Lower lobe of right lung (tissue), 2 donors: ENCODE measurements around the gene PELI3. TPM values are rescaled to one million over a fixed set of nuclear protein-coding genes. Genes with fewer than 3 reads are reported as not detected.
"Not testable (repeated sequence)": the region's sequence is repeated elsewhere in the genome, so short reads cannot be mapped to it uniquely, and the experiment has no call there.

Experiments
- ATAC-seq, 2 donors: fragments of 200-7000 bp; cut with Tn5 transposase; one replicate each; pipeline ENCODE4 v1.9.1; 2020 to 2022; ENCODE audit warnings: mild to moderate bottlenecking in 2 of 2, moderate library complexity in 2 of 2
- DNase-seq: peaks from one replicate; pipeline ENCODE4 v3.0.0-alpha.2; 2020
- H3K27ac ChIP-seq: fragments of 200-600 bp; one replicate; pipeline ENCODE4 v1.8.0; 2022
- H3K27me3 ChIP-seq: fragments of 200-600 bp; one replicate; pipeline ENCODE4 v1.8.0; 2022; ENCODE audit warnings: low read depth
- H3K36me3 ChIP-seq: fragments of 200-600 bp; one replicate; pipeline ENCODE4 v1.8.0; 2022; ENCODE audit warnings: mild to moderate bottlenecking
- H3K4me1 ChIP-seq: fragments of 200-600 bp; one replicate; pipeline ENCODE4 v1.8.0; 2022
- H3K4me3 ChIP-seq: fragments of 200-600 bp; one replicate; pipeline ENCODE4 v1.8.0; 2022; ENCODE audit warnings: mild to moderate bottlenecking
- H3K9me3 ChIP-seq: fragments of 200-600 bp; one replicate; pipeline ENCODE4 v1.8.0; 2022
- CTCF ChIP-seq: fragments of 200-600 bp; IDR thresholded peaks from one replicate; pipeline ENCODE4 v1.8.0; 2022; ENCODE audit warnings: antibody characterized with exemption, mild to moderate bottlenecking
- intact Hi-C: fragments of 100-400 bp; cut with DNase I; formaldehyde crosslinking; loops from one replicate; pipeline ENCODE4 v1.11.0; 2022
- total RNA-seq: library from RNA; stranded (reverse); fragmentation: NEBNext Ultra II Directional; extraction: Animal tissue kit (Norgen Biotek cat#: 25700); gene quantifications from one replicate; pipeline ENCODE4 v1.2.1, GENCODE V29; 2021
- donor health status: DM: no; HTN: yes; CAD: no; lungs with severe emphysema.

PELI3 gene
- total RNA-seq, 1 donor from 2014 or later = 21.4 TPM

DNA sequence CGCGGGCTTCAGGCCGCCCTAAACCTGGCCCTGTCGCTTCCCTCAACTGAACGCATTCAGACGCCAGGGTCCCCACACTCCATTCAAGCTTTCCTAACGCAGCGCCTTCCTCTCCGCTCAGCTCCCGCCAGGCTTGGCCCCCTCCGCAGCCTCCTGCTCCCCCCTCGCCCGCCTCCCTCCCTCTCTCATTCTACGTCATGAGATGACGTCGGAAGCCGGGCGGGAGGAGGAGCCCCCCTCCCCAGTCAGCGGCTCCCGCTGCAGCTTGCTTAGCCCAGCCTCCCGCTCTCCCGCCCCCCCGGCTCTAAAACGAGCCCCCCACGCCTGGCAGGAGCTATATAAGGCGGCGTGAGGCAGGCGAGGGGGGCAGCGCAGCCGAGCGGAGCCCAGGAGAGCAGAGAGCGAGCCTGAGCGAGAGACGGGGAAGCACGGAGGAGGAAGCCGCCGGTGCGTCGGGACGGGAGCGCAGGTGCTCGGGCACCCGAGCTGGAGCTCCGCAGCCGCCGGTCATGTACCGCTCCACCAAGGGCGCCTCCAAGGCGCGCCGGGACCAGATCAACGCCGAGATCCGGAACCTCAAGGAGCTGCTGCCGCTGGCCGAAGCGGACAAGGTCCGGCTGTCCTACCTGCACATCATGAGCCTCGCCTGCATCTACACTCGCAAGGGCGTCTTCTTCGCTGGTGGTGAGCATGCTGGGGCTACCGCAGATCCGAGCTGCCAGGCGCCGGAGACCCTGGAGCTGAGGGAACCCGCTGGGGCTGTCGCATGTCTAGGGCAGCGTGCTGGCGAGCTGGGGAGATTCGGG is 45.8 kb upstream of the PELI3 start, which contains the start of gene NPAS4:
NPAS4 (plus strand) TSS at position 365 of the 806 bp plus-strand sequence; CDS start at position 510, 145 bp downstream.
- H3K4me1 ChIP-seq = peaks cover 6% of the 10 kb centered on the region
- no peak for DNase-seq
- H3K36me3 ChIP-seq = no peaks in the 10 kb centered on the region
- no peak within 1 kb of the TSS for H3K27ac ChIP-seq
- H3K27me3 ChIP-seq = peaks cover 28% of the 10 kb centered on the region
- no peak within 1 kb of the TSS for H3K4me3 ChIP-seq
- no peak for ATAC-seq
- no peaks in the 10 kb centered on the region for H3K9me3 ChIP-seq
- TF ChIP-seq CTCF = no peak
- intact Hi-C loops = no loop called here

DNA sequence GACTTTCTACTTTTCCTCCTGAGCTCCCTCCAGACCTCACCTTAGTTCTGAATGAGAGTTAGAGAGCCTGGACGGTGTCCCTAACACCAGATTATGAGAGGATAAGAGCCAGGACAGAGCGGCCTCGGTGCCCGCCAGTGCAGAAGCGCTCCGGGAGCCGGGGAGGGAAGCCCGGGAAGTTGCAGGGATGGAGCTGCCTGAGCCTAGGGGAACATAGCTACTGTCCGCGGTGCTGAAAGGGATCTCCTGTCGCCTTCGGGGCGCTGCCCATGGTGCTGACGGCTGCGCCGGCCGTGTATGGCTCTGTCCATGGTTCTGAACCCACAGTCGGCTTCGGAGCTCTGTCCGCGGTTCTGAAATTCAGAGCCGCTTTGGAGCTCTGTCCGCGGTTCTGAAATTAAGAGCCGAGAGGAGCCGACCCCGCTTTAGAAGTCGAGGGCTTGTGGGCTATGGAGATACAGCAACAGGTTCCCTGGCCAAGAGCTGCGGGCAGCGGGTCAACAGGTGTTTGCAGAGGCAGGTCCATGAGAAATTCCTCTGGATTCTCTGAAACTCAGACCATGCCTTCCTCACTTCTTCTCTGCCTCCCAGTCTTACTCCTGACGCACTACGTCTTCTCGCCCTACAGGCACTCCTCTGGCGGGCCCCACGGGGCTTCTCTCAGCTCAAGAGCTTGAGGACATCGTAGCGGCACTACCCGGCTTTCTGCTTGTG is 45.1 kb upstream of the PELI3 start:
- intact Hi-C loops = no loop called here
- peak; percentile 88 for DNase-seq
- H3K4me1 ChIP-seq = peaks cover 6% of the 10 kb centered on the region
- H3K27ac ChIP-seq = no peak overlapping the region
- no peaks in the 10 kb centered on the region for H3K9me3 ChIP-seq
- no peak for TF ChIP-seq CTCF
- peak; percentile 95 to 97 for ATAC-seq
- peaks cover 25% of the 10 kb centered on the region for H3K27me3 ChIP-seq
- no peak overlapping the region for H3K4me3 ChIP-seq
- H3K36me3 ChIP-seq = no peaks in the 10 kb centered on the region

DNA sequence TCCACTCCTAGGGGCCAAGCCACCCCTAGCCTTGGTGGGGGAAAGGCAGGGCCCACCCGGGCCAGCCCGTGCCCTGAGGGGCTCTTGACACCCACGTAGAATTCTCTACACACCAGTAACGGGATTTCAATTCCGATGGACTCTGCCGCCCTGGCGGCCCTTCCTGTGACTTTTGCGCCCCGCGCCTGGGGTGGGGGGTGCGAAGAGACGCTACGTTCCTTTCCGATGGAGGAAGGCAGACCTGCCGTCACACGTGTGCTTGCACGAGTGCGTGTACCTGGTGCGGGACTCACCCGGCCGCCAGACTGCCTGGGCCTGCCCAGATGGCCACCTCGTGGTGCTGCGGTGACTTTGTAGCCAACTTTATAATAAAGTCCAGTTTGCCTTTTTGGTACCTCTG is 40.4 kb upstream of the PELI3 start:
- DNase-seq = no peak
- TF ChIP-seq CTCF = no peak

DNA sequence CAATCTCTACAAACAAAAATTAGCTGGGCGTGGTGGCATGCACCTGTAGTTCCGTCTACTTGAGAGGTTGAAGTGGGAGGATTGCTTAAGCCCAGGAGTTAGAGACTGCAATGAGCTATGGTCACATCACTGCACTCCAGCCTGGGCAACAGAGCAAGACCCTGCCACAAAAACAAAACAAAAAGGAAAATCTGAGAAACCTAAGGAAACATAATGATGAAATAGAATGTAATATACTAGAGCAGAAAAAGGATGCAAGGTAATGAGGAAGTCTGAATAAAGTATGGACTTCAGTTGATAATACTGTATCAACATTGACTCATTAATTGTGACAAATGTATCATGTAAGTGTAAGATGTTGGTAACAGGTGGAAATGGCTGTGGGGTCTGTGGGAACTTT is 37.8 kb upstream of the PELI3 start:
- no peak for ATAC-seq
- H3K9me3 ChIP-seq = no peaks in the 10 kb centered on the region
- H3K4me3 ChIP-seq = no peak overlapping the region
- H3K27ac ChIP-seq = no peak overlapping the region
- intact Hi-C loops = no loop called here
- TF ChIP-seq CTCF = no peak
- DNase-seq = no peak
- no peaks in the 10 kb centered on the region for H3K4me1 ChIP-seq
- peaks cover 21% of the 10 kb centered on the region for H3K36me3 ChIP-seq
- H3K27me3 ChIP-seq = no peaks in the 10 kb centered on the region

More for the DNA sequence above, 40.4 kb upstream of the PELI3 start:
- intact Hi-C loops = no loop called here
- Histone ChIP-seq H3K27ac (no peak overlapping the region), H3K9me3 (no peaks in the 10 kb centered on the region), H3K4me1 (peaks cover 2% of the 10 kb centered on the region), H3K27me3 (no peaks in the 10 kb centered on the region), H3K4me3 (no peak overlapping the region), H3K36me3 (no peaks in the 10 kb centered on the region)
- no peak for ATAC-seq

- H3K4me1 ChIP-seq = no peaks in the 10 kb centered on the region
- H3K4me3 ChIP-seq = no peak overlapping the region
- H3K27ac ChIP-seq = no peak overlapping the region
- H3K36me3 ChIP-seq = peaks cover 29% of the 10 kb centered on the region
- H3K9me3 ChIP-seq = no peaks in the 10 kb centered on the region
- ATAC-seq = peak; percentile 79 to 89
- peak; percentile 80 for TF ChIP-seq CTCF
- no peaks in the 10 kb centered on the region for H3K27me3 ChIP-seq
- intact Hi-C loops = no loop called here
- DNase-seq = peak; percentile 83
Observed at GRCh38 chr11:66429983-66430602, 36.6 kb upstream of the PELI3 start.

- H3K27ac ChIP-seq, H3K9me3 ChIP-seq, H3K4me3 ChIP-seq, DNase-seq, ATAC-seq, H3K27me3 ChIP-seq, intact Hi-C loops, H3K4me1 ChIP-seq: not testable (repeated sequence)
- H3K36me3 ChIP-seq = peaks cover 41% of the 10 kb centered on the region
Observed at GRCh38 chr11:66431287-66431686, 35.4 kb upstream of the PELI3 start.

DNA sequence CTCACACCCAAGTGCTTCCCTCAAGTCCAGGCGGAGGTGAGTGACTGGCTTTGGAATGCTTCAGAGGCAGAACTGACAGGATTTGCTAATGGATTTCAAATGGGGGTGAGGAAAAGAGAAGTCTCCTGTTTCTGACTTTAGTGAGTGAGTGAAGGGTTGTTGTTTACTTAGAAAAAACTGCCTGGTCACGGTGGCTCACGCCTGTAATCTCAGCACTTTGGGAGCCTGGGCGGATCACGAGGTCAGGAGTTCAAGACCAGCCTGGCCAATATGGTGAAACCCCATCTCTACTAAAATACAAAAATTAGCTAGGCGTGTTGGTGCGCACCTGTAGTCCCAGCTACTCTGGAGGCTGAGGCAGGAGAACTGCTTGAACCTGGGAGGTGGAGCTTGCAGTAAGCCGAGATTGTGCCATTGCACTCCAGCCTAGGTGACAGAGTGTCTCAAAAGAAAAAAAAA is 34.8 kb upstream of the PELI3 start:
- H3K4me1 ChIP-seq, intact Hi-C loops: not testable (repeated sequence)

More for the DNA sequence above, 34.8 kb upstream of the PELI3 start:
- H3K27me3 ChIP-seq, DNase-seq, H3K27ac ChIP-seq, ATAC-seq, H3K9me3 ChIP-seq, H3K4me3 ChIP-seq: not testable (repeated sequence)
- peaks cover 47% of the 10 kb centered on the region for H3K36me3 ChIP-seq
